Measurements from ENCODE around the gene AGPS. TPM values are rescaled to one million over a fixed set of nuclear protein-coding genes. Genes with fewer than 3 reads are reported as not detected.
"Not testable (repeated sequence)": the region's sequence is repeated elsewhere in the genome, so short reads cannot be mapped to it uniquely, and the experiment has no call there.

AGPS gene
- total and polyA plus RNA-seq, 11 donors: 4.2 to 36.6 (median 25.6) TPM

DNA sequence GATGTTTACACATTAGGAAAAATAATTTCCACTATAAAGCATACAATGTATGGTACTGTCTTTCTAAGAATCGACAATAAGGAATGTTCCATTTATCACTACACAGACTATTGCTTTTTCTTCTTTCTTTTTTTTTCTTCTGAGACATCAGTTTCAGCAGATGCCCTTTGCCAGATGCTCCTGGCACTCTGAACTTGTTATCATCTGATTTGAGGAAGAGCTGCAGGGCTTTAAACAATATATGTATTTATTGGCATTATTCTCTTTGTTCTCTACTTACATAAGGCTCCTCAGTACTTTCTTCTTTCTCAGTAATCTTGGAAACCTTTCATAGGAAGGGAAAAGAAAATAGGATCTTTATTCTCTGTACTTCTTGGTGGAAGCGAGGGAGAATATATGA is 45.0 kb upstream of the AGPS start:
- H3K36me3 ChIP-seq: peaks cover 0 to 7% (median 0%) of the 10 kb centered on the region in 9 donors
- intact Hi-C loops (cut with DNase I): no loop called here
- peaks cover 0 to 33% (median 4%) of the 10 kb centered on the region in 12 donors for H3K4me1 ChIP-seq
- DNase-seq (no peak), ATAC-seq (no peak)
- 73 to 94% (median 81%) methylated on average over 2 of the region's 2 CpGs for WGBS, 4 donors
- TF ChIP-seq, protein P1, sequence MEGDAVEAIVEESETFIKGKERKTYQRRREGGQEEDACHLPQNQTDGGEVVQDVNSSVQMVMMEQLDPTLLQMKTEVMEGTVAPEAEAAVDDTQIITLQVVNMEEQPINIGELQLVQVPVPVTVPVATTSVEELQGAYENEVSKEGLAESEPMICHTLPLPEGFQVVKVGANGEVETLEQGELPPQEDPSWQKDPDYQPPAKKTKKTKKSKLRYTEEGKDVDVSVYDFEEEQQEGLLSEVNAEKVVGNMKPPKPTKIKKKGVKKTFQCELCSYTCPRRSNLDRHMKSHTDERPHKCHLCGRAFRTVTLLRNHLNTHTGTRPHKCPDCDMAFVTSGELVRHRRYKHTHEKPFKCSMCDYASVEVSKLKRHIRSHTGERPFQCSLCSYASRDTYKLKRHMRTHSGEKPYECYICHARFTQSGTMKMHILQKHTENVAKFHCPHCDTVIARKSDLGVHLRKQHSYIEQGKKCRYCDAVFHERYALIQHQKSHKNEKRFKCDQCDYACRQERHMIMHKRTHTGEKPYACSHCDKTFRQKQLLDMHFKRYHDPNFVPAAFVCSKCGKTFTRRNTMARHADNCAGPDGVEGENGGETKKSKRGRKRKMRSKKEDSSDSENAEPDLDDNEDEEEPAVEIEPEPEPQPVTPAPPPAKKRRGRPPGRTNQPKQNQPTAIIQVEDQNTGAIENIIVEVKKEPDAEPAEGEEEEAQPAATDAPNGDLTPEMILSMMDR (IDR thresholded peaks at IDR 0.05): no peak
- no peak for TF ChIP-seq POLR2A (IDR thresholded peaks at IDR 0.05)
- H3K4me3 ChIP-seq: no peak overlapping the region
- no peaks in the 10 kb centered on the region for H3K27me3 ChIP-seq
- H3K27ac ChIP-seq: peak overlapping the region in 1 of 12 donors; percentile 20
- H3K9me3 ChIP-seq: no peaks in the 10 kb centered on the region

DNA sequence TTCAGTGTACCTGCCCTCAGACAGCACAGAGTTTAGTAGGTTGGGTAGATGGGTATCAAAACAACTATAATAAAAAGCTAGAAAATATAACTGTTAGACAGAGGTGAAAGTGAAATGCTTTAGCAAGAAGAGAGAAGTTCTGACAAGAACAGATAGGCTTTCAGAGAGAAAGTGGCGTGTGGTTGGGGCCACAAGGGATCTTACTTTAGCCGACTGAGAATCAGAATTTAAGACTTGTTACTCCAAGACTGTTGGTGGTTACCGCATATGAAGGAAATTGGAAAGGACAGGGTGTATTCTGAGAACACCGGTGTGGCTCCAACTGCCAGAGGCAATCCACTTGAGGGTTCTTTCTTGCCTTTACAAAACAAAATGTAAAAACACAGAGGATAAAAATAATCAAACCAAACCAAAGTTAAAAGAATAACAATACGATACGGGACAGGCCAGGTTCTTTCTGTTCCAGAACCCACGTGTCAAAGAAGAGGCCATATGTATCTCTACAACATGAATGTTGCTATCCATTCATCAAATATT is 44.4 kb upstream of the AGPS start:
- H3K27me3 ChIP-seq: no peaks in the 10 kb centered on the region
- no peaks in the 10 kb centered on the region for H3K9me3 ChIP-seq
- TF ChIP-seq, protein P1 (IDR thresholded peaks at IDR 0.05): no peak
- TF ChIP-seq POLR2A (IDR thresholded peaks at IDR 0.05): no peak
- no peak for ATAC-seq
- no peak overlapping the region for H3K4me3 ChIP-seq
- H3K36me3 ChIP-seq: peaks cover 0 to 7% (median 0%) of the 10 kb centered on the region in 9 donors
- DNase-seq: no peak
- 70 to 85% (median 79%) methylated on average over 6 to 7 of the region's 7 CpGs for WGBS, 4 donors
- peaks cover 0 to 36% (median 6%) of the 10 kb centered on the region in 12 donors for H3K4me1 ChIP-seq
- intact Hi-C loops (cut with DNase I): no loop called here
- peak overlapping the region in 1 of 12 donors; percentile 20 for H3K27ac ChIP-seq

DNA sequence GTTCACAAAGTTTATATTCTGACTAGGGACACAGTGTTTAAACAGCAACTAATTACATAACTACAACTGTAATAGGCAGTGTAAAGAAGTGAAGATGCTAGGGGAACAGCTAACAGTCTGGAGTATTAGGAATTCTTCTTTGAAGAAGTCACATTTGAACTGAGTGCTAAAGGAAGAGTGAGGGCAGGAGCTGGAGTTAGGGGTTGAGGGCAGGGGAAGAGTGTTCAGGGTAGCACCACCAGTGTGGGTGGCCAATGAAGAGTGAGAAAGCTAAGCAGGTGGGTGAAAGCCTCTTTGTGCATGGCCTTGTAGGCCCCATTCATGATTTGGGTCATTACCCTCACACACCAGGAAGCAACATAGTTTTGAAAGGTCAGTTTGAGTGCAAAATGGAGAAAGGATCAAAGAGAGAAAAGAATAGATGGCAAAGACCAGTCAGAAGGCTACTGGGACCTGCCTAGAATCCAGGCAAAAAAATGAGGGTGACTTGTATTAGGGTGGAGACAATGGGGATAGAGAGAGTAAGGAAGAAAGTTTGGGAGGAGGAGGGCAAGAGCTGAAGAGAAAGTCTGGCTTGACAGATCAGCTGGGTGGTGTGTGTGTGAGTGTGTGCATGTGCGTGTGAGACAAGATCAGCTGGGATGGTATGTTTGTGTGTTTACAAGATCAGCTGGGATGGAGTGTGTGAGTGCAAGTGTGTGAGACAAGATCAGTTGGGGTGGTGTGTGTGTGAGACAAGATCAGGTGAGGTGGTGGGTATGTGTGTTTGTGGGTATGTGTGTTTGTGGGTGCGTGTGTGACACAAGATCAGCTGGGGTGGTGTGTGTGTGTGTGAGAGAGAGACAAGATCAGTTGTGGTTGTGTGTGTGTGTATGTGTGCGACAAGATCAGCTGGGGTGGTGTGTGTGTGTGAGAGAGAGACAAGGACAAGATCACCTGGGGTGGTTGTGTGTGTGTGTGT is 43.6 kb upstream of the AGPS start:
- Histone ChIP-seq H3K9me3 (no peaks in the 10 kb centered on the region), H3K27me3 (no peaks in the 10 kb centered on the region), H3K27ac (peak overlapping the region in 1 of 12 donors; percentile 3), H3K4me1 (peaks cover 0 to 36% (median 6%) of the 10 kb centered on the region in 12 donors), H3K36me3 (peaks cover 0 to 7% (median 0%) of the 10 kb centered on the region in 9 donors), H3K4me3 (no peak overlapping the region)
- WGBS, 4 donors: 95 to 98% (median 97%) methylated on average over 3 of the region's 3 CpGs
- TF ChIP-seq POLR2A (IDR thresholded peaks at IDR 0.05): no peak
- TF ChIP-seq, protein P1 (IDR thresholded peaks at IDR 0.05): no peak
- DNase-seq (no peak), ATAC-seq (no peak)
- intact Hi-C loops (cut with DNase I): no loop called here

DNA sequence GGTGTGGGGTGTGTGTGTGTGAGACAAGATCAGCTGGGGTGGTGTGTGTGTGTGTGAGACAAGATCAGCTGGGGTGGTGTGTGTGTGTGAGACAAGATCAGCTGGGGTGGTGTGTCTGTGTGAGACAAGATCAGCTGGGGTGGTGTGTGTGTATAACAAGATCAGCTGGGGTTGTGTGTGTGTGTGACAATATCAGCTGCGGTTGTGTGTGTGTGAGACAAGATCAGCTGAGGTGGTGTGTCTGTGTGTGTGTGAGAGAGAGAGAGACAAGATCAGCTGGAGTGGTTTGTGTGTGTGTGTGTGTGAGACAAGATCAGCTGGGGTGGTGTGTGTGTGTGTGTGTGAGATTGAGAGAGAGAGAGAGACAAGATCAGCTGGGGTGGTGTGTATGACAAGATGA is 41.9 kb upstream of the AGPS start:
- ATAC-seq; H3K27ac ChIP-seq; H3K9me3 ChIP-seq; intact Hi-C loops (cut with DNase I); H3K27me3 ChIP-seq; DNase-seq; H3K4me3 ChIP-seq; H3K36me3 ChIP-seq: not testable (repeated sequence)
- peaks cover 0 to 39% (median 6%) of the 10 kb centered on the region in 12 donors for H3K4me1 ChIP-seq
- 91 to 100% (median 96%) methylated on average over 1 of the region's 1 CpG for WGBS, 4 donors

DNA sequence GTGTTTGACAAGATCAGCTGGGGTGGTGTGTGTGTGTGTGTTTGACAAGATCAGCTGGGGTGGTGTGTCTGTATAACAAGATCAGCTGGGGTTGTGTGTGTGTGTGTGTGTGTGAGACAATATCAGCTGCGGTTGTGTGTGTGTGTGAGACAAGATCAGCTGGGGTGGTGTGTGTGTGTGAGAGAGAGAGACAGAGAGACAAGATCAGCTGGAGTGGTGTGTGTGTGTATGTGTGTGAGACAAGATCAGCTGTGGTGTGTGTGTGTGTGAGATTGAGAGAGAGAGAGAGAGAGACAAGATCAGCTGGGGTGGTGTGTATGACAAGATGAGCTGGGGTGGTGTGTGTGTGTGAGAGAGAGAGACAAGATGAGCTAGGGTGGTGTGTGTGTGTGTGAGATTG is 41.5 kb upstream of the AGPS start:
- H3K4me3 ChIP-seq; intact Hi-C loops (cut with DNase I): not testable (repeated sequence)
- H3K4me1 ChIP-seq: peaks cover 0 to 39% (median 6%) of the 10 kb centered on the region in 12 donors

More for the DNA sequence above, 41.5 kb upstream of the AGPS start:
- H3K36me3 ChIP-seq, H3K27me3 ChIP-seq, ATAC-seq, DNase-seq, H3K27ac ChIP-seq, H3K9me3 ChIP-seq: not testable (repeated sequence)
- 82 to 95% (median 92%) methylated on average over 1 of the region's 1 CpG for WGBS, 4 donors

Measured in heart left ventricle (tissue), 16 donors.